B cell (primary cell): Measurements from ENCODE around the gene DSN1. TPM values are rescaled to one million over a fixed set of nuclear protein-coding genes. Genes with fewer than 3 reads are reported as not detected.

Experiments used
- ATAC-seq: fragments of 200-7000 bp; cut with Tn5 transposase; one replicate; pipeline ENCODE4 v1.10.0; 2021; ENCODE audit warnings: low read depth, mild to moderate bottlenecking, moderate number of reproducible peaks, moderate library complexity
- CTCF ChIA-PET: fragments of 350-600 bp; sonication (Branson Sonifier 250); formaldehyde crosslinking; loops from one replicate; lab custom pipeline; 2021; ENCODE audit warnings: antibody characterized with exemption, inconsistent platforms; lab: Charles Lee
- POLR2A ChIA-PET: fragments of 350-600 bp; sonication (Branson Sonifier 250); formaldehyde crosslinking; loops from one replicate; lab custom pipeline; 2021; ENCODE audit warnings: antibody characterized with exemption; lab: Charles Lee
- DNase-seq: peaks from one replicate; pipeline ENCODE4 v3.0.0; 2013
- H2AFZ ChIP-seq: 2 replicates; pipeline ENCODE4 v1.6.1; 2012; ENCODE audit warnings: mild to moderate bottlenecking, low read depth, low read length; ENCODE audit not compliant: insufficient read depth, poor library complexity, severe bottlenecking
- H3K27ac ChIP-seq, 2 donors: 1 replicate in 1 of 2; 2 replicates in 1 of 2; pipeline ENCODE4 v1.5.1; 2012 to 2013; ENCODE audit warnings: low read length in 2 of 2, mild to moderate bottlenecking in 2 of 2, moderate library complexity in 1 of 2
- H3K27me3 ChIP-seq, 4 experiments: fragments of 200-600 bp in 1 of 4; sonication (generic) in 1 of 4; replicated peaks in 1 of 4; 1 replicate in 2 of 4; 2 replicates in 2 of 4; pipeline versions ENCODE4 v1.6.1 to v1.7.0; 2013 to 2016; ENCODE audit warnings: low read length in 3 of 4, mild to moderate bottlenecking in 2 of 4, mixed read lengths in 1 of 4, moderate library complexity in 1 of 4; ENCODE audit not compliant: insufficient read depth in 4 of 4, control insufficient read depth in 3 of 4; ENCODE audit errors: control extremely low read depth in 1 of 4
- H3K36me3 ChIP-seq, 2 experiments: replicated peaks in 1 of 2; 1 replicate in 1 of 2; 2 replicates in 1 of 2; pipeline versions ENCODE4 v1.6.1 to v1.7.1; 2013; ENCODE audit warnings: low read length in 1 of 2; ENCODE audit not compliant: insufficient read depth in 2 of 2, control insufficient read depth in 1 of 2; ENCODE audit errors: control extremely low read depth in 1 of 2, extremely low read depth in 1 of 2
- H3K4me1 ChIP-seq, 2 donors: fragments of 200-600 bp in 1 of 2; sonication (generic) in 1 of 2; 1 replicate in 1 of 2; 2 replicates in 1 of 2; pipeline versions ENCODE4 v1.5.1 to v1.6.1; 2013 to 2017; ENCODE audit warnings: low read length in 2 of 2; ENCODE audit not compliant: control insufficient read depth in 2 of 2, insufficient read depth in 2 of 2
- H3K4me2 ChIP-seq: replicated peaks from 2 replicates; pipeline ENCODE3; 2012; ENCODE audit warnings: mild to moderate bottlenecking, low read depth, low read length; ENCODE audit not compliant: poor library complexity, severe bottlenecking
- H3K4me3 ChIP-seq, 5 experiments: fragments of 200-600 bp in 1 of 5; sonication (generic) in 1 of 5; 1 replicate in 3 of 5; 2 replicates in 2 of 5; pipeline versions ENCODE4 v1.5.1 to v1.7.0; 2011 to 2016; ENCODE audit warnings: low read length in 4 of 5, mild to moderate bottlenecking in 4 of 5, low read depth in 2 of 5, control low read depth in 1 of 5, moderate library complexity in 1 of 5; ENCODE audit not compliant: insufficient read depth in 1 of 5; ENCODE audit errors: control extremely low read depth in 1 of 5, extremely low read depth in 1 of 5
- H3K79me2 ChIP-seq: fragments of 200-600 bp; sonication (generic); one replicate; pipeline ENCODE4 v1.6.0; 2016; ENCODE audit warnings: low read length; ENCODE audit not compliant: control insufficient read depth, insufficient read depth
- H3K9ac ChIP-seq: fragments of 200-600 bp; sonication (generic); 2 replicates; pipeline ENCODE4 v1.6.1; 2017; ENCODE audit warnings: mild to moderate bottlenecking, low read length, moderate library complexity
- H3K9me3 ChIP-seq, 3 donors: one replicate each; pipeline versions ENCODE4 v1.6.1 to v1.7.1; 2013; ENCODE audit warnings: low read length in 2 of 3; ENCODE audit not compliant: control insufficient read depth in 2 of 3, insufficient read depth in 1 of 3; ENCODE audit errors: control extremely low read depth in 1 of 3
- H4K20me1 ChIP-seq: 2 replicates; pipeline ENCODE4 v1.6.0; 2012; ENCODE audit warnings: mild to moderate bottlenecking, low read length; ENCODE audit not compliant: insufficient read depth, control insufficient read depth, poor library complexity, severe bottlenecking
- H3K27ac Mint-ChIP-seq: one replicate; pipeline ENCODE4 v1.8.0; 2021; ENCODE audit warnings: mixed read lengths
- H3K27me3 Mint-ChIP-seq: one replicate; pipeline ENCODE4 v1.8.0; 2021; ENCODE audit warnings: mixed read lengths
- H3K4me1 Mint-ChIP-seq: one replicate; pipeline ENCODE4 v1.8.0; 2021; ENCODE audit warnings: mixed read lengths
- H3K4me3 Mint-ChIP-seq: one replicate; pipeline ENCODE4 v1.8.0; 2021; ENCODE audit warnings: mixed read lengths
- H3K9me3 Mint-ChIP-seq: one replicate; pipeline ENCODE4 v1.8.0; 2022; ENCODE audit warnings: mixed read lengths; ENCODE audit not compliant: insufficient read depth
- CTCF ChIP-seq: fragments of 200-600 bp; IDR thresholded peaks from one replicate; pipeline ENCODE4 v1.8.0; 2022; ENCODE audit warnings: antibody characterized with exemption, mild to moderate bottlenecking
- EZH2 ChIP-seq: IDR thresholded peaks from 2 replicates; pipeline ENCODE4 v1.6.1; 2012; ENCODE audit warnings: borderline replicate concordance, low read depth, mild to moderate bottlenecking, moderate library complexity, low read length; ENCODE audit not compliant: insufficient read depth, poor library complexity, severe bottlenecking
- WGBS: methylation state at CpG from one replicate; pipeline ENCODE4 v1.1.5; 2013; ENCODE audit warnings: missing lambda C conversion rate; ENCODE audit not compliant: insufficient coverage; 5-methylcytosine and 5-hydroxymethylcytosine counted together
- intact Hi-C: fragments of 100-400 bp; cut with micrococcal nuclease; formaldehyde crosslinking; loops from one replicate; pipeline ENCODE4 v1.10.0; 2022
- polyA plus RNA-seq: library from polyadenylated mRNA; depleted of rRNA; stranded (reverse); fragments of >200 nt; gene quantifications from 2 replicates; pipeline ENCODE4 v1.2.3, GENCODE V29; 2012
- total RNA-seq, 2 donors: library from RNA; stranded (reverse); fragments of 120-200 nt in 1 of 2; gene quantifications; 1 replicate in 1 of 2; 2 replicates in 1 of 2; pipeline versions ENCODE4 v1.2.3 to v1.2.4, GENCODE V29; 2013 to 2022

Gene DSN1
- total and polyA plus RNA-seq, 2 donors (not counting 1 experiment from before 2014, with no cell fraction given), result 13.2 to 17.1 TPM

- peaks cover 21% of the 10 kb centered on the region for H3K4me1 Mint-ChIP-seq
- no peaks in the 10 kb centered on the region for H3K27me3 Mint-ChIP-seq
- TF ChIP-seq CTCF (no peak), EZH2 (no peak)
- Histone ChIP-seq H3K4me2 (peak overlapping the region; percentile 92), H3K79me2 (peaks cover 4% of the 10 kb centered on the region), H2AFZ (peak overlapping the region; percentile 82), H3K9ac (peak overlapping the region; percentile 82), H3K4me1 (peaks cover 12 to 13% of the 10 kb centered on the region in 2 donors), H4K20me1 (no peaks in the 10 kb centered on the region), H3K4me3 (peak overlapping the region; percentile 30 to 87 (median 74)), H3K27me3 (no peaks in the 10 kb centered on the region), H3K9me3 (no peaks in the 10 kb centered on the region), H3K27ac (peak overlapping the region in 1 of 2 donors; percentile 27), H3K36me3 (no peaks in the 10 kb centered on the region)
- intact Hi-C loops, result no loop called here
- H3K9me3 Mint-ChIP-seq, result no peaks in the 10 kb centered on the region
- POLR2A ChIA-PET, result interaction anchor here (0.6 to 1.2 kb wide), 4 partner anchors 28 to 298 kb away, joined by 3 to 10 read pairs (median 4); partner anchors contain the start of genes DSN1 and RAB5IF
- peak overlapping the region; percentile 91 for H3K4me3 Mint-ChIP-seq
- ATAC-seq (no peak), DNase-seq (no peak)
- CTCF ChIA-PET, result interaction anchor here (0.7 to 4.0 kb wide), 9 partner anchors 9 to 753 kb away, joined by 3 to 27 read pairs (median 5); partner anchors contain the start of gene DSN1
- 9% methylated on average over 42 of the region's 44 CpGs for WGBS
- peak overlapping the region; percentile 8 for H3K27ac Mint-ChIP-seq
These were observed 28.2 kb downstream of the DSN1 start for GRCh38 chr20:36745234-36745926.

GRCh38 chr20:36744764-36745191 is 28.8 kb downstream of the DSN1 start:
- WGBS, result 60% methylated on average over 1 of the region's 8 CpGs
- Histone ChIP-seq H4K20me1 (no peaks in the 10 kb centered on the region), H3K4me1 (peaks cover 12 to 13% of the 10 kb centered on the region in 2 donors), H3K36me3 (no peaks in the 10 kb centered on the region), H3K4me2 (peak overlapping the region; percentile 92), H3K79me2 (peaks cover 7% of the 10 kb centered on the region), H2AFZ (peak overlapping the region; percentile 82), H3K4me3 (peak overlapping the region in 3 of 5 experiments; percentile 74 to 87 (median 87)), H3K9ac (peak overlapping the region; percentile 82), H3K27me3 (no peaks in the 10 kb centered on the region), H3K9me3 (no peaks in the 10 kb centered on the region), H3K27ac (no peak overlapping the region)
- Mint-ChIP-seq H3K27me3 (no peaks in the 10 kb centered on the region), H3K9me3 (no peaks in the 10 kb centered on the region), H3K27ac (peak overlapping the region; percentile 8), H3K4me1 (peaks cover 21% of the 10 kb centered on the region), H3K4me3 (peak overlapping the region; percentile 90)
- no peak for DNase-seq
- ChIA-PET POLR2A (interaction anchor here (0.6 to 0.7 kb wide), 2 partner anchors 86 to 509 kb away, joined by 6 to 10 read pairs; partner anchors contain the start of gene AAR2), CTCF (interaction anchor here (0.7 to 4.0 kb wide), 8 partner anchors 10 to 238 kb away, joined by 3 to 27 read pairs (median 3); no protein-coding TSS in a partner anchor)
- TF ChIP-seq EZH2 (no peak), CTCF (no peak)
- ATAC-seq, result no peak
- intact Hi-C loops, result no loop called here
